HT-29 (cell line): Measurements from ENCODE around the gene MAD2L2. TPM values are rescaled to one million over a fixed set of nuclear protein-coding genes. Genes with fewer than 3 reads are reported as not detected.

Source experiments
- DNase-seq: peaks from one replicate; pipeline ENCODE4 v3.0.0-alpha.2; 2015; ENCODE audit warnings: low spot score
- total RNA-seq: library from RNA; depleted of rRNA; stranded (reverse); fragments of >200 nt; shearing (Covaris generic); gene quantifications from 2 replicates; pipeline ENCODE4 v1.2.3, GENCODE V29; 2014

The MAD2L2 gene
- total RNA-seq, 1 experiment from 2014 or later = 74.0 TPM

GRCh38 chr1:11653101-11653860, 27.7 kb downstream of the MAD2L2 start:
- no peak for DNase-seq

GRCh38 chr1:11652203-11652780, 28.7 kb downstream of the MAD2L2 start:
- DNase-seq = no peak

GRCh38 chr1:11651017-11651416, 29.9 kb downstream of the MAD2L2 start:
- DNase-seq = no peak

GRCh38 chr1:11650331-11650991, 30.5 kb downstream of the MAD2L2 start:
- DNase-seq = peak; percentile 71

GRCh38 chr1:11649624-11650330, 31.2 kb downstream of the MAD2L2 start:
- DNase-seq = no peak

- DNase-seq = no peak
Observed at GRCh38 chr1:11649237-11649623, 31.7 kb downstream of the MAD2L2 start.

GRCh38 chr1:11648732-11649158, 32.2 kb downstream of the MAD2L2 start:
- no peak for DNase-seq

GRCh38 chr1:11648039-11648438, 32.9 kb downstream of the MAD2L2 start:
- DNase-seq = no peak

GRCh38 chr1:11647333-11647732, 33.6 kb downstream of the MAD2L2 start:
- DNase-seq = no peak

- DNase-seq = no peak
Observed at GRCh38 chr1:11646317-11646716, 34.6 kb downstream of the MAD2L2 start.

- DNase-seq = peak; percentile 85
Observed at GRCh38 chr1:11645670-11646265, 35.2 kb downstream of the MAD2L2 start.

GRCh38 chr1:11645270-11645669, 35.7 kb downstream of the MAD2L2 start:
- DNase-seq = no peak

- no peak for DNase-seq
Observed at GRCh38 chr1:11643782-11644181, 37.2 kb downstream of the MAD2L2 start.

GRCh38 chr1:11642418-11643017, 38.4 kb downstream of the MAD2L2 start:
- peak; percentile 72 for DNase-seq

- DNase-seq = no peak
Observed at GRCh38 chr1:11641776-11642305, 39.1 kb downstream of the MAD2L2 start.

GRCh38 chr1:11640944-11641343, 40.0 kb downstream of the MAD2L2 start:
- no peak for DNase-seq

GRCh38 chr1:11640101-11640500, 40.8 kb downstream of the MAD2L2 start:
- no peak for DNase-seq

- DNase-seq = no peak
Observed at GRCh38 chr1:11639372-11639771, 41.6 kb downstream of the MAD2L2 start.

GRCh38 chr1:11638121-11638520, 42.8 kb downstream of the MAD2L2 start:
- no peak for DNase-seq

- DNase-seq = no peak
Observed at GRCh38 chr1:11634365-11635192, 46.4 kb downstream of the MAD2L2 start.
